NB4 (cell line): Measurements from ENCODE around the gene ZBTB20.

Experiments used
- DNase-seq: peaks from one replicate; pipeline ENCODE4 v3.0.0; 2010; ENCODE audit warnings: low read depth
- H3K4me3 ChIP-seq: one replicate; pipeline ENCODE4 v1.5.1; 2011; ENCODE audit warnings: mild to moderate bottlenecking, low read depth, low read length, moderate library complexity
- CTCF ChIP-seq: IDR thresholded peaks from one replicate; pipeline ENCODE4 v1.5.1; 2012; ENCODE audit warnings: low read depth, low read length
- MAX ChIP-seq: IDR thresholded peaks from 2 replicates; pipeline ENCODE4 v1.6.1; 2011; ENCODE audit warnings: low read depth, low read length
- MYC ChIP-seq: IDR thresholded peaks from 2 replicates; pipeline ENCODE4 v1.6.1; 2011; ENCODE audit warnings: low read depth, low read length
- POLR2A ChIP-seq: IDR thresholded peaks from 2 replicates; pipeline ENCODE4 v1.6.1; 2011; ENCODE audit warnings: mild to moderate bottlenecking; ENCODE audit not compliant: insufficient read length; ENCODE audit errors: extremely low read depth

The ZBTB20 gene

GRCh38 chr3:114848082-114848481, 299.0 kb downstream of the ZBTB20 start:
- DNase-seq = no peak
- no peak overlapping the region for H3K4me3 ChIP-seq
- TF ChIP-seq POLR2A = no peak
- no peak for TF ChIP-seq MAX
- no peak for TF ChIP-seq MYC
- TF ChIP-seq CTCF = no peak

- no peak overlapping the region for H3K4me3 ChIP-seq
- TF ChIP-seq MYC = no peak
- no peak for TF ChIP-seq MAX
- TF ChIP-seq CTCF = no peak
- DNase-seq = no peak
These were observed 299.5 kb downstream of the ZBTB20 start for GRCh38 chr3:114847564-114847963.

GRCh38 chr3:114846779-114847178, 300.3 kb downstream of the ZBTB20 start:
- DNase-seq = no peak
- no peak for TF ChIP-seq MYC
- no peak for TF ChIP-seq POLR2A
- no peak for TF ChIP-seq MAX
- no peak for TF ChIP-seq CTCF
- no peak overlapping the region for H3K4me3 ChIP-seq

- H3K4me3 ChIP-seq = no peak overlapping the region
- DNase-seq = no peak
- no peak for TF ChIP-seq CTCF
- no peak for TF ChIP-seq MAX
- no peak for TF ChIP-seq MYC
- TF ChIP-seq POLR2A = no peak
These were observed 300.8 kb downstream of the ZBTB20 start for GRCh38 chr3:114846252-114846651.

- DNase-seq = no peak
- H3K4me3 ChIP-seq = no peak overlapping the region
- no peak for TF ChIP-seq CTCF
- no peak for TF ChIP-seq MAX
- TF ChIP-seq POLR2A = no peak
- TF ChIP-seq MYC = no peak
These were observed 305.6 kb downstream of the ZBTB20 start for GRCh38 chr3:114841515-114841914.

- TF ChIP-seq POLR2A = no peak
- no peak for TF ChIP-seq MYC
- TF ChIP-seq MAX = no peak
- TF ChIP-seq CTCF = no peak
- no peak for DNase-seq
- no peak overlapping the region for H3K4me3 ChIP-seq
These were observed 307.6 kb downstream of the ZBTB20 start for GRCh38 chr3:114839476-114839875.
